SH-SY5Y (cell line): ENCODE results near the gene ZNF133.

ENCODE experiments used
- GATA2 ChIP-seq: IDR thresholded peaks from 2 replicates; pipeline ENCODE4 v1.6.1; 2011; ENCODE audit warnings: mild to moderate bottlenecking, low read depth, low read length
- GATA3 ChIP-seq: IDR thresholded peaks from 2 replicates; pipeline ENCODE4 v1.6.1; 2011; ENCODE audit warnings: low read depth, mild to moderate bottlenecking, low read length, moderate library complexity

DNA sequence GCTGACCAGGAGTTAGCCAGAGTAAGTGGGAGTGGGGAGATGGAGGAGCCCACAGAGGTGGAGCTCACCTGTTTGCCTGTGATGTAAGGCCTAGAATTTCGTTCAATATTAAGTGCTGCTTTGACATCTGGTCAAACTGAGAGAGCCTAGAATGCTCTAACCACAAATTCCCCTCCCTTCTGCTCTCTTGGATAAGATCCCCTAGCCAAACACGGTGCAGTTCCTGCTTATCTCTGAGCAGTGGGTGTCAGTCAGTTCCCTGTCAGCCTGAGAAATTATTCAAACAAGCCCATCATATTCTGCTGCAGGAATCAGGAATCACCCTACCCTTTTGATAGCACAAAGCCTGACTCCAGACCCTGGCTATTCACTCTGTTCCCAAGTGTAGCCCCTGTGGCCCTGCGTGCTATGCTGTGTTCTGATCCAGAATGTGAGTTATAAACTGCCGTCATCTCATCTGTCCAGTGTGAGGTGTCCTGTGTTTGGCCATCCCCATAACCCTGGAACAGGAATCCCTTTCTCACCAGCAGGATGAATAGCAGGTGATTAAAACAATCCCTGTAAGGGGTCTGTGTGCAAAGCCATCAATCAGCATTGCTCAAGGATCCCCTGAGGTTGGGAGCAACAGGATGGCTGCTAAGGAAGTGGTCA lies 31.8 kb upstream of the ZNF133 start:
- TF ChIP-seq GATA2 (no peak), GATA3 (no peak)
